Measurements from ENCODE around the gene KLC1. TPM values are rescaled to one million over a fixed set of nuclear protein-coding genes. Genes with fewer than 3 reads are reported as not detected.

Gene KLC1
- total and polyA plus RNA-seq, 2 donors (not counting 1 experiment from before 2014, with no cell fraction given) = 102 to 243 TPM

DNA sequence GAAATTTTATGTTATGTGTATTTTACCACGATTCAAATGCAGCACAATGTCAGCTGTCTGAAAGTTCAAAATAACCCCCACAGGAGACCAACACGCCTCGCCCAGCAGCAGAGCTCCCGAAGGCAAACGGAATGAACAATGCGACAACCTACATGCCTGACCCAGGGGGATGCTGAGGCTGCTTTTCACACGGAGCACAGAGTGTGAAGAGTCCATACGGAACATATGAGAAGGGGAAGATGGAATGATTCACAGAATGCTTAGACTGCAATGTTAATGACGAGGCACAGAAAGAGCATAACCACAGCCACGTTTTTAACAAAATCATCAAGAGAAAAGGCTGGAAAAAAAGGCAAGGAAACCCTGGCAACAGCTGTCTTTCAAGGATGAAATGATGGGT is 109.2 kb downstream of the KLC1 start:
- intact Hi-C loops (cut with micrococcal nuclease) = no loop called here
- H3K27me3 ChIP-seq (replicated peaks in 1 of 4; ENCODE audit: control extremely low read depth in 1 of 4, control insufficient read depth in 3 of 4, insufficient read depth in 4 of 4, low read length in 3 of 4) = no peaks in the 10 kb centered on the region
- Mint-ChIP-seq H3K4me3 (no peak overlapping the region), H3K9me3 (ENCODE audit: insufficient read depth) (no peaks in the 10 kb centered on the region), H3K4me1 (no peaks in the 10 kb centered on the region), H3K27me3 (no peaks in the 10 kb centered on the region), H3K27ac (no peak overlapping the region)
- no peak overlapping the region for H3K9ac ChIP-seq (ENCODE audit: low read length)
- H4K20me1 ChIP-seq (ENCODE audit: control insufficient read depth, insufficient read depth, low read length, poor library complexity, severe bottlenecking) = no peaks in the 10 kb centered on the region
- peaks cover 0 to 16% of the 10 kb centered on the region in 2 experiments for H3K36me3 ChIP-seq (replicated peaks in 1 of 2; ENCODE audit: control extremely low read depth in 1 of 2, control insufficient read depth in 1 of 2, extremely low read depth in 1 of 2, insufficient read depth in 2 of 2, low read length in 1 of 2)
- DNase-seq = no peak
- H3K79me2 ChIP-seq (ENCODE audit: control insufficient read depth, insufficient read depth, low read length) = no peaks in the 10 kb centered on the region
- H3K4me1 ChIP-seq (ENCODE audit: control insufficient read depth in 2 of 2, insufficient read depth in 2 of 2, low read length in 2 of 2) = no peaks in the 10 kb centered on the region
- H2AFZ ChIP-seq (ENCODE audit: insufficient read depth, low read depth, low read length, poor library complexity, severe bottlenecking) = no peak overlapping the region
- ChIA-PET POLR2A (no interaction called here), CTCF (interaction anchor here (1.3 kb wide), 1 partner anchor 15 kb away, joined by 3 read pairs; no protein-coding TSS in a partner anchor)
- no peak overlapping the region for H3K4me2 ChIP-seq (replicated peaks; ENCODE audit: low read depth, low read length, poor library complexity, severe bottlenecking)
- no peaks in the 10 kb centered on the region for H3K9me3 ChIP-seq (ENCODE audit: control extremely low read depth in 1 of 3, control insufficient read depth in 2 of 3, insufficient read depth in 1 of 3, low read length in 2 of 3)
- 98% methylated on average over 7 of the region's 10 CpGs for WGBS (ENCODE audit: insufficient coverage)
- ATAC-seq (ENCODE audit: low read depth) = no peak
- TF ChIP-seq EZH2 (IDR thresholded peaks at IDR 0.05; ENCODE audit: borderline replicate concordance, insufficient read depth, low read depth, low read length, poor library complexity, severe bottlenecking) = no peak
- TF ChIP-seq, protein P1, sequence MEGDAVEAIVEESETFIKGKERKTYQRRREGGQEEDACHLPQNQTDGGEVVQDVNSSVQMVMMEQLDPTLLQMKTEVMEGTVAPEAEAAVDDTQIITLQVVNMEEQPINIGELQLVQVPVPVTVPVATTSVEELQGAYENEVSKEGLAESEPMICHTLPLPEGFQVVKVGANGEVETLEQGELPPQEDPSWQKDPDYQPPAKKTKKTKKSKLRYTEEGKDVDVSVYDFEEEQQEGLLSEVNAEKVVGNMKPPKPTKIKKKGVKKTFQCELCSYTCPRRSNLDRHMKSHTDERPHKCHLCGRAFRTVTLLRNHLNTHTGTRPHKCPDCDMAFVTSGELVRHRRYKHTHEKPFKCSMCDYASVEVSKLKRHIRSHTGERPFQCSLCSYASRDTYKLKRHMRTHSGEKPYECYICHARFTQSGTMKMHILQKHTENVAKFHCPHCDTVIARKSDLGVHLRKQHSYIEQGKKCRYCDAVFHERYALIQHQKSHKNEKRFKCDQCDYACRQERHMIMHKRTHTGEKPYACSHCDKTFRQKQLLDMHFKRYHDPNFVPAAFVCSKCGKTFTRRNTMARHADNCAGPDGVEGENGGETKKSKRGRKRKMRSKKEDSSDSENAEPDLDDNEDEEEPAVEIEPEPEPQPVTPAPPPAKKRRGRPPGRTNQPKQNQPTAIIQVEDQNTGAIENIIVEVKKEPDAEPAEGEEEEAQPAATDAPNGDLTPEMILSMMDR (IDR thresholded peaks at IDR 0.05) = no peak
- no peak overlapping the region for H3K27ac ChIP-seq (ENCODE audit: low read length in 2 of 2)
- H3K4me3 ChIP-seq (ENCODE audit: control extremely low read depth in 1 of 5, extremely low read depth in 1 of 5, insufficient read depth in 1 of 5, low read depth in 2 of 5, low read length in 4 of 5) = no peak overlapping the region

- no peaks in the 10 kb centered on the region for H3K4me1 Mint-ChIP-seq
- no peaks in the 10 kb centered on the region for H3K9me3 Mint-ChIP-seq (ENCODE audit: insufficient read depth)
- Histone ChIP-seq H3K79me2 (ENCODE audit: control insufficient read depth, insufficient read depth, low read length) (no peaks in the 10 kb centered on the region), H4K20me1 (ENCODE audit: control insufficient read depth, insufficient read depth, low read length, poor library complexity, severe bottlenecking) (no peaks in the 10 kb centered on the region), H3K9me3 (ENCODE audit: control extremely low read depth in 1 of 3, control insufficient read depth in 2 of 3, insufficient read depth in 1 of 3, low read length in 2 of 3) (no peaks in the 10 kb centered on the region), H3K36me3 (replicated peaks in 1 of 2; ENCODE audit: control extremely low read depth in 1 of 2, control insufficient read depth in 1 of 2, extremely low read depth in 1 of 2, insufficient read depth in 2 of 2, low read length in 1 of 2) (peaks cover 0 to 10% of the 10 kb centered on the region in 2 experiments), H3K4me2 (replicated peaks; ENCODE audit: low read depth, low read length, poor library complexity, severe bottlenecking) (no peak overlapping the region), H3K4me3 (ENCODE audit: control extremely low read depth in 1 of 5, extremely low read depth in 1 of 5, insufficient read depth in 1 of 5, low read depth in 2 of 5, low read length in 4 of 5) (no peak overlapping the region), H3K4me1 (ENCODE audit: control insufficient read depth in 2 of 2, insufficient read depth in 2 of 2, low read length in 2 of 2) (no peaks in the 10 kb centered on the region), H3K27ac (ENCODE audit: low read length in 2 of 2) (no peak overlapping the region), H3K27me3 (replicated peaks in 1 of 4; ENCODE audit: control extremely low read depth in 1 of 4, control insufficient read depth in 3 of 4, insufficient read depth in 4 of 4, low read length in 3 of 4) (no peaks in the 10 kb centered on the region), H2AFZ (ENCODE audit: insufficient read depth, low read depth, low read length, poor library complexity, severe bottlenecking) (no peak overlapping the region), H3K9ac (ENCODE audit: low read length) (no peak overlapping the region)
- no peak for ATAC-seq (ENCODE audit: low read depth)
- intact Hi-C loops (cut with micrococcal nuclease) = no loop called here
- CTCF ChIA-PET = no interaction called here
- 94% methylated on average over 34 of the region's 34 CpGs for WGBS (ENCODE audit: insufficient coverage)
- no peaks in the 10 kb centered on the region for H3K27me3 Mint-ChIP-seq
- no peak for DNase-seq
- POLR2A ChIA-PET = no interaction called here
- TF ChIP-seq EZH2 (IDR thresholded peaks at IDR 0.05; ENCODE audit: borderline replicate concordance, insufficient read depth, low read depth, low read length, poor library complexity, severe bottlenecking) = no peak
- TF ChIP-seq, protein P1 (IDR thresholded peaks at IDR 0.05) = no peak
- H3K4me3 Mint-ChIP-seq = no peak overlapping the region
- no peak overlapping the region for H3K27ac Mint-ChIP-seq
These were observed 109.9 kb downstream of the KLC1 start for GRCh38 chr14:103738701-103739451.

All from B cell (primary cell).